ENCODE data around the gene CDKAL1.

- TF ChIP-seq CTCF (IDR thresholded peaks at IDR 0.05) (no peak), POLR2A (IDR thresholded peaks at IDR 0.05) (no peak), EP300 (IDR thresholded peaks at IDR 0.05) (no peak), POLR2AphosphoS5 (IDR thresholded peaks at IDR 0.05) (no peak)
Observed at GRCh38 chr6:21123507-21124436, 589.5 kb downstream of the CDKAL1 start.
